A204.1 (cell line): ENCODE measurements around the gene KRTAP2-2.
"Not testable (repeated sequence)": the region's sequence is repeated elsewhere in the genome, so short reads cannot be mapped to it uniquely, and the experiment has no call there.

Source experiments
- FAIRE-seq: peaks from 2 replicates; lab custom pipeline; 2012; peaks lifted over from hg19 to GRCh38; lab: Jason Lieb, UNC

The KRTAP2-2 gene

GRCh38 chr17:41055130-41055529, at the start of gene KRTAP2-2:
TSS of gene KRTAP2-2 (minus strand) at chr17:41055230. CDS start at chr17:41055211, 19 bp downstream.
- not testable (repeated sequence) for FAIRE-seq

GRCh38 chr17:41104386-41105038, 49.5 kb upstream of the KRTAP2-2 start:
- FAIRE-seq, result not testable (repeated sequence)

- FAIRE-seq, result no peak
These were observed 48.9 kb upstream of the KRTAP2-2 start for GRCh38 chr17:41103896-41104295.

GRCh38 chr17:41101586-41102259, 46.7 kb upstream of the KRTAP2-2 start, which contains the start of gene KRTAP4-16:
TSS of gene KRTAP4-16 (minus strand) at chr17:41102209. CDS start at chr17:41102209, 0 bp downstream.
- no peak for FAIRE-seq

GRCh38 chr17:41099682-41100480, 44.9 kb upstream of the KRTAP2-2 start:
- not testable (repeated sequence) for FAIRE-seq

GRCh38 chr17:41098481-41098880, 43.5 kb upstream of the KRTAP2-2 start:
- FAIRE-seq, result no peak

GRCh38 chr17:41098042-41098441, 43.0 kb upstream of the KRTAP2-2 start, which contains the start of gene KRTAP4-8:
TSS of gene KRTAP4-8 (minus strand) at chr17:41098142. CDS start at chr17:41098084, 58 bp downstream.
- FAIRE-seq, result no peak

- FAIRE-seq, result no peak
These were observed 41.0 kb upstream of the KRTAP2-2 start for GRCh38 chr17:41096055-41096454.

GRCh38 chr17:41088760-41089352, 33.8 kb upstream of the KRTAP2-2 start:
- FAIRE-seq, result not testable (repeated sequence)

- FAIRE-seq, result not testable (repeated sequence)
These were observed 29.2 kb upstream of the KRTAP2-2 start, which contains the start of gene KRTAP4-7 for GRCh38 chr17:41084100-41084856. TSS of gene KRTAP4-7 (plus strand) at chr17:41084150. CDS start at chr17:41084207, 57 bp downstream.

- not testable (repeated sequence) for FAIRE-seq
These were observed 28.4 kb upstream of the KRTAP2-2 start for GRCh38 chr17:41083427-41083826.

- FAIRE-seq, result no peak
These were observed 27.6 kb upstream of the KRTAP2-2 start for GRCh38 chr17:41082626-41083025.

GRCh38 chr17:41076788-41077187, 21.8 kb upstream of the KRTAP2-2 start:
- FAIRE-seq, result no peak

- no peak for FAIRE-seq
These were observed 18.6 kb upstream of the KRTAP2-2 start for GRCh38 chr17:41073676-41074075.

- FAIRE-seq, result no peak
These were observed 16.8 kb upstream of the KRTAP2-2 start for GRCh38 chr17:41071606-41072360.

- no peak for FAIRE-seq
These were observed 14.0 kb upstream of the KRTAP2-2 start for GRCh38 chr17:41069031-41069430.

GRCh38 chr17:41067281-41067680, 12.3 kb upstream of the KRTAP2-2 start:
- no peak for FAIRE-seq

- FAIRE-seq, result no peak
These were observed 11.0 kb upstream of the KRTAP2-2 start, which contains the start of gene KRTAP2-4 for GRCh38 chr17:41065829-41066624. TSS of gene KRTAP2-4 (minus strand) at chr17:41065879. CDS start at chr17:41065845, 34 bp downstream.

GRCh38 chr17:41065016-41065689, 10.1 kb upstream of the KRTAP2-2 start:
- not testable (repeated sequence) for FAIRE-seq
